GM18868 (cell line): ENCODE data around the gene VAC14.

Experiments used
- ATAC-seq: cut with Tn5 transposase; IDR thresholded peaks from one replicate; pipeline ENCODE4 v1.9.1; 2021; ENCODE audit warnings: mild to moderate bottlenecking, moderate library complexity; ENCODE audit not compliant: unreplicated experiment

Gene VAC14

DNA sequence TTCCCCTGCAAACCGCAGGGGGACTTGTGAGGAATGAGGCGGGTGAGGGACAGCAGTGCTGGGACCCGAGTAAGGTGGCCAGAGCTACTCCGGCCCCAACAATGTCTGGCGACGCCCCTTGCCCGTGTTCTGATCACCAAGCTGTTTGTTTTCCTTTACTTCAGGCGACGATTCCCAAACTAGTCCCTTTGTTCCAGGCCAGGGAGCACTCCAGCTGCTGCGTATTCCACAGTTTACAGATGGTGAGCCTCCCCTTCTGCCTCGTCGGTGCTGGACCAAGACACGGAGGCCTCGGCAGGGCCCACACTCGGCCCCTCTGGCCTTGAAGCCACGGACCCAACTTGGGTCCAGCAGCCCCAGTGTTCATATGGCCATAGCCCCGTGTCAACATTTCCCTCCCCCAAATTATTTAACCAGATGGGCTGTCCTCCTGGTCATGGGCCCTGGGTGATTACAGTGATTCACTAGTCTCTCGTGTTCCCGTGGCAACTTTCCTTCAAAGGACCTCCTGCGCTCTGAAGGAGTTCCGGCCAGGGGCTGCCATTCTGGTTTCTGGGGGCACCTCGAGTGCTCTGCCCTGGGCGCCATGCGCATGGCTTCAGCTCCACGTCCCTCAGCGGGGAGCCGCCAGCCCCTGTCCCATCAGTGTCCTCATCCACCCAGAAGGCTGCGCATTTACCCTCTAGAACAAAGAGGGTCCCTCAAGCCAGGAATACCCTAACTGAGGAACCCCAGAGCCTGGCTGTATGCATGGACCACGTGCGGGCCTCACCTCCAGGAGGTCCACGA lies 90.3 kb downstream of the VAC14 start:
- no peak for ATAC-seq

GRCh38 chr16:70709942-70710341 lies 91.0 kb downstream of the VAC14 start:
- no peak for ATAC-seq

DNA sequence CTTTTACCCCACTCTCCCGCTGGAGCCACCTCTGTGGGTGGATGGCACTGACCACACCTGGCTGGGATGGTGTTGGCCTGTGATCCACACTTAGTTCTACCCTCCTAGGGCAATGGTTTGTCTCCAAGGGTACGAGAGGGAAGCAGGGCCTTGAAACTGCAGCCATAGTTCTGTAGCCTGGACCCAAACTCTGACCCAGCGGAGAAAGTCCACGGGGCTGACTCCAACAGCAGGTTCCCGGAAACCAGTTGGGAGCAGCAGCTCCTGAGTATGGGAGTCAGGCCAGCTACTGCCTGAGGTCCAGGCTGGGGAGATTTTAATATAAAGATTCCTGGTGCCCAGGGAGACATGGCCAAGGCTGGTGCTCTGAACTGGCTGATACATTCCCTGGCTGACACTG lies 91.5 kb downstream of the VAC14 start:
- no peak for ATAC-seq

GRCh38 chr16:70708366-70709246 lies 92.4 kb downstream of the VAC14 start:
- ATAC-seq: no peak

DNA sequence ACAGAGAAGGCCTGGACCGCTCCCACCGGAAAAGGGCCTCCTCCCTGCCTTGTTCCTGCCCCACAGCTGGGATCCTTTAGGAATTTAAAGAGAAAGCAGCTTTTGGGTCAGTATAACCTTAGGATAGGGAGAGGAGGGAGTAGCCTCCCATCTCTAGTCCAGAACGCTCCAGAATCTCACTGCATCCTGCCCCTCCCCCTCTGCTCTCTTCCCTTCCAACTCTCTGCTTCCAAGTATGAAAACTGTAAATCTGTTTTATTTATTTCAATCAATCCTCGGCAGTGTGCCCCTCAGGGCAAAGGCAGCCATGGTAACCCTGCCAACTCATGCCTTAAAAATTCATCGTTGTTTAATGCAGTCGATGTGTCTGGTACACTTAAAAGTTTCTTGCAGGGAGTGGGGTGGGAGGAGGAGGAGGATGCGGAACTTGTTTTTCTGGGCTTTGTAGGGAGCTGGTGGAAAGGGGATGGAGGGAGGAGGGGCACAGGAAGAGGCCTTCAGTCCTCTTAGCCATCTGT lies 94.0 kb downstream of the VAC14 start:
- no peak for ATAC-seq

- no peak for ATAC-seq
These were observed 95.9 kb downstream of the VAC14 start for GRCh38 chr16:70705056-70705455.

- ATAC-seq: no peak
These were observed 96.4 kb downstream of the VAC14 start for GRCh38 chr16:70704586-70704985.

DNA sequence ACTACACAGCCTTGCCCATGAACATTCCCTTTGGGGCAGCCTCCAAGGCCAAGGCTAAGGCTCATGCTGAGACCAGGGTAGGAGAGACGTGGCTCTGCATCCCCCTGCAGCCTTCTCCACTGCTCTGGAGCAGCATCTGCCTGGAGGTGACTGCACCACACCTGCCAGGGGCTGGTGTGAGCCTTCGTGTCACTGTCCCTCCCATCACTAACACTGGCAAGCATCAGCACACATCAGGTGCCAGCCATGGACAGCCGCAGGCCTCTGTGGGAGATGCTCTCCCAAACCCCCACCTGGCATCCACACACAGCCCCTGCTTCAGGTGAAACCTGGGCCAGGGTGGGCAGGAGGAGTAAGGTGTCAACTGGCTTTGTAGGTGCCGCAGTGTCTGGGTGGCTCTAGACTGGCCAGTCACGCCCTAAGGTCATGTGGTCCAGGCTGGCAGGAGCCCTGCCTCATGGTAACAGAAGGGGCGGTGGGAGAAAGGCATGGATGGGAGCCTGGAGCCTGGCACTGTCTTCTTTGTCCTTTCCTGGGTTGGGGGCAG lies 97.0 kb downstream of the VAC14 start:
- ATAC-seq: no peak

DNA sequence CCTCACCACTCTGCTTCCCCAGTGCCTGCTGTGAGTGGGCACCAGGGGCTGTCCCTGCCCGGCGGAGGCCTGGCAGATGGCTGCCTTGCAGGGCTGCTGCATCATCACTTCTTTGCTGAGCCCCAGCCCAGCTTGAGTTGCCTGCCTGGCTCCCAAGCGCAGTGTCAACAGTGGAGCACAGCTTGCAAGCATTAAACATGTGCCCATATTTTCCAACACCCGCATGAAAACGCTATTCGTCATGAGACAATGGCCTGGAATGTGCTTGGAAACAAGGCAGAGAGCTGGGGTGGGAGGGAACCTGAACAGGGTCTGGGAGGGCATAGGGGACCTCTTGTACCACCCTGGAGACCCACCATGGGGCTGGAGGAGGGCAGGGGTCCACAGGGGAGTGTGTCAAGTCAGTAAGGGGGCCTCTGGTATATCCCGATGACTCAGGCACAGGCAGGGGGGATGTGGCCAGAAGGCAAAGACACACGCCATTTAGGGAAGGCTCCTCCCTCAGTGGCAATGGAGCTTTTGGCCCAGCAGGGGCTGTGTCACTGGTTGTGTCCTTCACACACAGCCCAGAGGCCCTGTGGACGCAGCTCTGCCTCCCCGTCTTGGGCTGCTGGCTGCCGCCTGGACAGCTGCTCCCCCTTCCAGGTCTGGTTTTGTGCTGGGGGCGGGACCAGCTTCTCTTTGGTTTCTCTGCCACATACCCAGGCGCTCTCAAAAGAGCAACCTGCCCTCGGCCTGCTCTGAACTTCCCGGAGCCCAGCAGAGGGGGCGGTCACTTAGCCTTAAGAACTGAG lies 97.7 kb downstream of the VAC14 start:
- no peak for ATAC-seq

DNA sequence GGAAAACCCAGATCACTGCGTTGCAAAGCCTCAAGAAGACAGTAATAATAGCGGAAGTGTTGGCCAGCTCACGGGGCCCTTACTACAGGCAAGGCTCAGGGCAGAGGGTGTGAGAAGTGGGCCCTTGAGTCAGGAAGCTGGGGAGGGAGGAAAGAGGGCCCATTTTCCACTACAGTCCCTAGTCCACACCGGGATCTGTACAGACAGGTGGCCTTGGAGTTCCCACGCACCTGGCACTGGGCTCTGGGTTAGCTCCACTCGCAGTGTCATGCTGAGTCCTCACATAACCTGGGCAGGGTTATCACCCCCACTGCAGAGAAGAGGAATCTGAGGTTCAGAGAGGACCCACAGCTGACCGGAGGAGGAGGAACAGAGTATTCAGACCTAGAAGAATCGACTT lies 98.3 kb downstream of the VAC14 start:
- no peak for ATAC-seq

DNA sequence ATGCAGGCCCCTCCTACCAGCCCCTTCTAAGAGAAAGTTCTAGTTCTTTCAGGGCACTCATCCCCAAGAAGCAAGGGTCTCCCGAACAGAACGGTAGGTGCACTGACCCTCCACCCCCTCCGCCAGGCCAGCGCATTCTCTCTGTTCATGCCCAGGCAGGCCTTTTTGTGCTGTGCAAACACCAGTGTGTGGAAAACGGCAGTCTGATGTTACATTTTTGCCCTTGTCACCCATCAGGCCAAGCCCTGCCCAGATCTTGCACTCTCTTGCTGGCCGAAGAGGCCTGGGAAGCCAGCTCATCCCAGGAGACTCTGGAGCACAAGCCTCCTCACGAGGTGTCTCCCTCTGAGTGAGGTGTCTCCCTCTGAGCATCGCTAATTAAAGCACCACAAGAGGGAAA lies 99.0 kb downstream of the VAC14 start:
- no peak for ATAC-seq

DNA sequence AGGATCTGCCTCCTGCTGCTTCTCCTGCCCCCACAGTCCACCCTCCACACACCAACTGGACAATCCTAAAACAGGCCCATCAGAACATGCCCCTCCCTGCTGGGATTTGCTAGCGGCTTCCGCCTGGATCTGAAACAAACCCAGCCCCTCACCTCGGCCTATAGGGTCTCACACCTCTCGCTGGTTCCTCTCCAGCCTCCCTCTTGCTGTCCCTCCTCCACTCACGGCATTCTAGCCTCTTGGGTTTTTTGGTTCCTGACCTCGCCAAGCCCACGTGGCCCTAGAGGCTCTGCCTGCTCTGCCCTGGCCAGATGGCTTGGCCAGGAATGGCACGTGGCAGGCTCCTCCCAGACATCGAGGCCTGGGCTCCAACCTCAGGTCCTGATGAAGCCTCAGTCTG lies 99.4 kb downstream of the VAC14 start:
- no peak for ATAC-seq

- ATAC-seq: no peak
These were observed 99.9 kb downstream of the VAC14 start for GRCh38 chr16:70701036-70701435.

- ATAC-seq: no peak
These were observed 100.6 kb downstream of the VAC14 start for GRCh38 chr16:70700101-70701020.

DNA sequence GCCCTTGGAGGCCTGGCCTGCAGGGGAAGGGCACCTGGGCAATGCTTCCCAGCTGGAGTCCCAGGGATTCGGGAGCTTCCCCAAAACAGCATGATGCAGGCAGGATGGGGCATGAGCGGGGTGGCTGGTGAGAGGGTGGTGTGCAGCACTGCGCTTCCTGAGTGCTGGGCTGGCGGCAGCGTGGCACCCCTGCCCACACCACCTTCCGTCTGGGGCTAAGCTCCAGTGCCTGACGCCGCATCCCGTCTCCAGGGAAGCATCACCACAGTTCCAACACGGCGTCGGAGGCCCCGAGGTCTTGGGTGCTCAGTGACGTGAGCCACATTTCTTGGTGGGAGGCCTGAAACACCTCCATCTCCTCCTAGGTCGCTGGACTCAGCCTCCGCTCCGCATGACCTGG lies 101.3 kb downstream of the VAC14 start:
- no peak for ATAC-seq

DNA sequence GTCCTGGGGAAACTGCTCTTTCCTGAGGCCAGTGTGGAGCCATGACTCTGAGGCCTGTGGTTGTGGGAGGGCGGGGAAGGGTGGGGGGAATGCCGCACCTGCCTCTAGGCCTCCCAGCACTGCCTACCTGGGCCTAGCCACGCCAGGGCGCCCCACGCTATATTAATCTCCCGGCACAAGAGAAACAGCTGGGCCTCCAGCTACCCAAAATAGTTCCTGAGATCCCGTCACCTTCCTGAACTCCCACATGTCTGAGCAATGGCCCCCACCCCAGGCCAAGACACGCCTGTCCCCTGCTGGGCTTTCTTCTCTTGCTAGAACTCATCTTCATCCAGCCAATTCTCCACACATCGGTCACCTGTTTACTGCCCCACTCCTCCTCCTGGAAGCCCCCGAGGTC lies 102.1 kb downstream of the VAC14 start:
- no peak for ATAC-seq

DNA sequence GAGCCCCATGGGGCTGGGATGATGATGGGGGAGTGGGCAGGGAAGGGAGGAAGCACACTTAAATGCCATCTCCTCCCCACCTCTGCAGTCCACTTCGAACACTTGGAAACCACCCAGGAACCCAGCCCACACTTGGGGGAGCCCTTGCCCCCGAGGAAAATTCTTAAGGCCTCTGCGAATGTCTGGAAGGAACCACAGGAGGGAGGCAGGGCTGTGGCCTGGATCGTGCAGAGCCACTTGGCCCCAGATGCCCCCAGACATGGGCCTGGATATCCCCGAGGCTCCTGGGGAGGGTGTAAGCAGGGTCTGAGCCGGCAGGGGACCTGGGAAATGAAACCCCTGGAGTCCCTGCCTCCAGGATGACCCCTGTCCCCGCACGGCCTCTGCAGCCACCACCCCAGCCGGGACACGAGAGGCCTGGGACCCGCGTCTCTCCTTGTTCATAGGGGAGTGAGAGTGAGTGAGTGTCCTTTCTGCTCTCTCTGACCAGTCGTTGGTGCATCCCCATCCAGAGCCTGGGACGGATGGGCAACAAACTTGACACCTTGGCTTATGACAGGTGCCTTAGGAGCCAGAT lies 103.3 kb downstream of the VAC14 start:
- ATAC-seq: no peak

DNA sequence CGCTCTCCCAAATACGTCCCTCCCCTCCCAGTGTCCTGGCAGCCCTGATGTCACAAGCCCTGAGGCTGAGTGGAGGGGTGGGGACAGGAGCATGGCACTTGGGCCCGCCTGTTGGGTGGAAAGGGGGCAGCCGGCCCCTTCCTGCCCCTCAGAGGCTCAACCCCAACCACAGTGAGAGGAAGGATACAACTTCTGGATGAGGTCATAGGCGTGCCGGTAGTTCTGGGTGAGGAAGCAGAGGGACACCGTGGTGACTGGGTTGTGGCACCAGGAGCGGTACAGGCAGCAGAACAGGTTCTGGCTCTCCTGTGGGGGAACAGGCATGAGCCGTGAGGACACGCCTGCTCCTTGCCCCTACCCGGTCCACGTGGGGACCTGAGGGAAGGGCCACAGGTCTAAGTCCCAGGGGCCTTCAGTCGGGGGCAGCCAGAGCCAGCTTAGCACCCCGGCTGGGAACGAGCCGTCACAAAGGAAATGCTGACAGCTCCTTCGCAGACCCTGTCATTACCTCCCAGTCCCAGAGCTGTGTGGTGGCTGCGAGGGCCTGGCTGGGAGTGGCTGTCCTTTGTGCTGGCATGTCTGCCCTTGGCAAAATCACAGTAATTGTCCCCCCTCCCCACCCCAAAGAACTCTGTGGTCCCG lies 103.9 kb downstream of the VAC14 start:
- no peak for ATAC-seq

- no peak for ATAC-seq
These were observed 104.6 kb downstream of the VAC14 start for GRCh38 chr16:70696355-70696754.
